ENCODE data around the gene FBXW9. TPM values are rescaled to one million over a fixed set of nuclear protein-coding genes. Genes with fewer than 3 reads are reported as not detected.

The FBXW9 gene
- total and polyA plus RNA-seq, 12 donors, result 1.2 to 4.6 (median 2.1) TPM

DNA sequence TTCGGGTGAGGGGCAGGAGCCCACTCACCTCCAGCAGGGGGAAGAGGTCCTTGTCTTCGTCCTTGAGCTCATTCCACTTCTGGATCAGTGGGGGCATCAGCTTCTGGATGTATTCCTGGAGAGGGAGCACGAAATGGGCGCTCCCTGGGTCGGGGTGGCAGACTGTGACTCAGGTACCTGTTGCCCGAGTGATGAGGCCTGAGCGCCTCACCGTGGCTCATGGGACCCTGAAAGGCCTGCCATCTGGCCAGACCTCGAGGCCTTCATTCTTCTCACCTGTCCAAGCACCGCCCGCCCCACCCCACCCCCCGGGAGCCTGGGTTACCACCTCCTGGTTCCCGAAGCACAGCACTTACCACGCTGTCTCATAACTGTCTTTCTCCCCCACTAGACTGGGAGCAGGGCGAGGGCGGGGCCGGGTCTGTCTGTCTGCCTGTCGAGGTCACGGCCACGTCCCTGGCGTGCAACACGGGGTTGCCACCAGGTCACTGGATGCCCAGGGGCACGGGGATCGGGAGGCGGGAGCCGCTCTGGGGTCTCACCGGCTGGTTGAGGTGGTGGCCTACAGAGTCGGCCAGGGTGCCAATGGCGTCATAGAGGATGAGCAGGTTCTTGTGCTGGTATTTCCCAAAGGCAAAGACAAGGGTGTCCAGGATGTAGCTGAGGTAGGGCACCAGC is 9.4 kb upstream of the FBXW9 start:
- Histone ChIP-seq H3K4me1 (no peaks in the 10 kb centered on the region), H3K36me3 (peaks cover 7 to 100% (median 85%) of the 10 kb centered on the region in 9 donors), H3K4me3 (no peak overlapping the region), H3K27ac (no peak overlapping the region), H3K9me3 (no peaks in the 10 kb centered on the region), H3K27me3 (no peaks in the 10 kb centered on the region)
- intact Hi-C loops (cut with DNase I), result loop anchor here in 1 of 10 donors (10.0 kb wide), 1 partner anchor 99 kb away; the partner anchor contains the start of genes PRDX2, RNASEH2A and THSD8
- TF ChIP-seq, protein P1, sequence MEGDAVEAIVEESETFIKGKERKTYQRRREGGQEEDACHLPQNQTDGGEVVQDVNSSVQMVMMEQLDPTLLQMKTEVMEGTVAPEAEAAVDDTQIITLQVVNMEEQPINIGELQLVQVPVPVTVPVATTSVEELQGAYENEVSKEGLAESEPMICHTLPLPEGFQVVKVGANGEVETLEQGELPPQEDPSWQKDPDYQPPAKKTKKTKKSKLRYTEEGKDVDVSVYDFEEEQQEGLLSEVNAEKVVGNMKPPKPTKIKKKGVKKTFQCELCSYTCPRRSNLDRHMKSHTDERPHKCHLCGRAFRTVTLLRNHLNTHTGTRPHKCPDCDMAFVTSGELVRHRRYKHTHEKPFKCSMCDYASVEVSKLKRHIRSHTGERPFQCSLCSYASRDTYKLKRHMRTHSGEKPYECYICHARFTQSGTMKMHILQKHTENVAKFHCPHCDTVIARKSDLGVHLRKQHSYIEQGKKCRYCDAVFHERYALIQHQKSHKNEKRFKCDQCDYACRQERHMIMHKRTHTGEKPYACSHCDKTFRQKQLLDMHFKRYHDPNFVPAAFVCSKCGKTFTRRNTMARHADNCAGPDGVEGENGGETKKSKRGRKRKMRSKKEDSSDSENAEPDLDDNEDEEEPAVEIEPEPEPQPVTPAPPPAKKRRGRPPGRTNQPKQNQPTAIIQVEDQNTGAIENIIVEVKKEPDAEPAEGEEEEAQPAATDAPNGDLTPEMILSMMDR (IDR thresholded peaks at IDR 0.05), result no peak
- 93% methylated on average over 29 of the region's 29 CpGs for whole genome bisulfite sequencing, 2 donors
- ATAC-seq (no peak), DNase-seq (no peak)

DNA sequence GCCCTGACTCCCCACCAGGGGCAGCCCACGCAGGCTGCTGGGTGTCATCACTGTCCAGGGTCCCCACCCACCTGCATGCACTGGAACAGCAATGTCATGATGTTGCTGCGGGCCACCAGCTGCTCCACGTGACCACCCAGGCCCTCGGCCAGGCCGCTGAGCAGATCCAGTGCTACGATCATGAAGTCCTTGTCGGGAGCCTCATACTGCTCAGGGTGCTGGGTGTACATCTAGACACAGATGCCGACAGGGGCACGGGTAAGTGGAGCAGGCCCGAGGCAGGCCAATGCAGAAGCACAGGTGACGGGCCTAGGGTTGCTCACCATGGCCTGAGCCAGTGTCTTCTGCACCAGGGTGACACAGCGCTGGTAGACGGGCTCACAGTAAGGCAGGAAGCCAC is 8.7 kb upstream of the FBXW9 start:
- no peak for ATAC-seq
- TF ChIP-seq, protein P1 (IDR thresholded peaks at IDR 0.05), result no peak
- H3K4me3 ChIP-seq, result no peak overlapping the region
- H3K36me3 ChIP-seq, result peaks cover 7 to 100% (median 84%) of the 10 kb centered on the region in 9 donors
- no peaks in the 10 kb centered on the region for H3K9me3 ChIP-seq
- no peak for DNase-seq
- H3K27ac ChIP-seq, result no peak overlapping the region
- intact Hi-C loops (cut with DNase I), result loop anchor here in 1 of 10 donors (10.0 kb wide), 1 partner anchor 100 kb away; the partner anchor contains the start of genes PRDX2, RNASEH2A and THSD8
- no peaks in the 10 kb centered on the region for H3K4me1 ChIP-seq
- no peaks in the 10 kb centered on the region for H3K27me3 ChIP-seq
- WGBS, 2 donors, result 91 to 96% methylated on average over 13 of the region's 13 CpGs

DNA sequence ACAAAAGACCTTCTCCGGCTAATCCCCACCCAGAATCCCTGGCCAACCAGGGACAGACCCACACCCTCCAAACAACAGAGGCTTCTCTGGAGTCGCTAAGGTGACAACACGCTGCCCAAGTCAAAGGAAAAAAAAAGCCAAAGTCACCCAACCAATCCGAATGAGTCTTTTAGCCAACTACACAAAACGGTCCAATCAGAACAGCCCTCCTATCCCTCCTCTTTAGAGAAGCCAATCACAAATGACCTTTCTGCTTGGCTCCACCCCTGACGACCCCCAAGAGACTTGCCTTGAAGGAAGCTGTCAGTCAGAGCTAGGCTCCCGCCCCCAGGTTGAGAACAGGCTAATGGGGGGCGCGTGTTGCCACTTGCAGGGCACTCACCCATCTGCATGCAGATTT is 6.6 kb upstream of the FBXW9 start:
- Histone ChIP-seq H3K27ac (no peak overlapping the region), H3K27me3 (no peaks in the 10 kb centered on the region), H3K4me3 (no peak overlapping the region), H3K36me3 (peaks cover 7 to 99% (median 67%) of the 10 kb centered on the region in 9 donors), H3K4me1 (no peaks in the 10 kb centered on the region), H3K9me3 (no peaks in the 10 kb centered on the region)
- intact Hi-C loops (cut with DNase I), result loop anchor here in 1 of 10 donors (10.0 kb wide), 1 partner anchor 102 kb away; the partner anchor contains the start of genes PRDX2, RNASEH2A and THSD8
- DNase-seq (no peak), ATAC-seq (no peak)
- WGBS, 2 donors, result 60 to 64% methylated on average over 9 of the region's 9 CpGs
- TF ChIP-seq, protein P1 (IDR thresholded peaks at IDR 0.05), result no peak

DNA sequence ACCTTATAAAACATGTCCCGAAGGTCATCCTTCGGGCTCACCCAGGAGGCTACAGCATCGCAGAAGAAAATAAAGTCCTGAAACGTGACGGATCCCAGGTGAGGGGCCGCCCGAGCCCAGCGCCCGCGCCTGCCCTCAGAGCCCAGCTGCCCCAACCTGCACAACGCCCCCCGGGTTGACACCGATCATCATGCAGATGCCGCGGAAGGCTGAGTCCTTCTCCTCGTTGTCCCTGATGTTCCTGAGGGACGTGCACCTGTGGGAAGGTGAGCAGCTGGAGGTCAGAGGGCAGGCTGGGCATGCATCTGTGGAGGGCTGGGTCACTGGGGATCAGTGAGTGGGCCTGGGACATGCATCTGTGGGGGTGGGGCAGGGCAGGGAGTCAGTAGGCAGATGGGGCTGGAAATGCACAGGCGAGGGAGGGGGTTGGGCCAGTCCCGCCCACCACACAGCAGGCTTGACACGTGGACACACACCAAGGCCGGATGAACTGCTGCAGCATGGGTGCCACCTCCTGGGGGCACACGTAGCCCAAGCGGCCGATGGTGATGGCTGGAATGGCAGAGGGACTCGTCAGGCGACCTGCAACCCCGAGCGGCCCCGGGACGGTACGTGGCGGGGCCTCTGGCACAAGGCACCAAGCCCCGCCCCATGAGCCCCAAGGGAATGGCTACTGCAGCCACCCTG is 5.3 kb upstream of the FBXW9 start:
- intact Hi-C loops (cut with DNase I), result loop anchor here in 1 of 10 donors (10.0 kb wide), 1 partner anchor 103 kb away; the partner anchor contains the start of genes PRDX2, RNASEH2A and THSD8
- DNase-seq (no peak), ATAC-seq (peak in 3 of 8 donors; percentile 5 to 24 (median 8))
- H3K27ac ChIP-seq, result no peak overlapping the region
- H3K9me3 ChIP-seq, result no peaks in the 10 kb centered on the region
- no peaks in the 10 kb centered on the region for H3K27me3 ChIP-seq
- H3K4me1 ChIP-seq, result peaks cover 0 to 7% (median 5%) of the 10 kb centered on the region in 9 donors
- WGBS, 2 donors, result 91 to 93% methylated on average over 33 of the region's 33 CpGs
- no peak overlapping the region for H3K4me3 ChIP-seq
- H3K36me3 ChIP-seq, result peaks cover 7 to 89% (median 61%) of the 10 kb centered on the region in 9 donors
- TF ChIP-seq, protein P1 (IDR thresholded peaks at IDR 0.05), result no peak

Data from heart right ventricle (tissue), 16 donors.